Osteoblast (primary cell): ENCODE data around the gene ZPBP2. TPM values are rescaled to one million over a fixed set of nuclear protein-coding genes. Genes with fewer than 3 reads are reported as not detected.

ENCODE experiments used
- DNase-seq: peaks from one replicate; pipeline ENCODE4 v3.0.0; 2011; ENCODE audit warnings: low spot score, mixed read lengths; ENCODE audit not compliant: insufficient read length; ENCODE audit errors: missing footprints
- H2AFZ ChIP-seq: 2 replicates; pipeline ENCODE4 v1.6.0; 2011; ENCODE audit warnings: mild to moderate bottlenecking, low read length
- H3K27ac ChIP-seq: 2 replicates; pipeline ENCODE4 v1.5.1; 2011; ENCODE audit warnings: mild to moderate bottlenecking, low read depth, low read length, moderate library complexity
- H3K27me3 ChIP-seq: 2 replicates; pipeline ENCODE4 v1.6.0; 2012; ENCODE audit warnings: mild to moderate bottlenecking, control low read depth, inconsistent platforms, low read length, moderate library complexity; ENCODE audit not compliant: insufficient read depth
- H3K36me3 ChIP-seq: 2 replicates; pipeline ENCODE4 v1.5.1; 2011; ENCODE audit warnings: mild to moderate bottlenecking, low read length, control low read depth, moderate library complexity; ENCODE audit not compliant: insufficient read depth
- H3K4me1 ChIP-seq: 2 replicates; pipeline ENCODE4 v1.5.1; 2011; ENCODE audit warnings: mild to moderate bottlenecking, low read length, control low read depth, moderate library complexity; ENCODE audit not compliant: insufficient read depth
- H3K4me2 ChIP-seq: 2 replicates; pipeline ENCODE4 v1.6.0; 2011; ENCODE audit warnings: mild to moderate bottlenecking, low read length; ENCODE audit not compliant: insufficient read depth
- H3K4me3 ChIP-seq: fragments of 200-600 bp; sonication (generic); 3 replicates; pipeline ENCODE4 v1.5.1; 2012; ENCODE audit warnings: mild to moderate bottlenecking, low read length, inconsistent platforms; ENCODE audit not compliant: insufficient read depth
- H3K79me2 ChIP-seq: 2 replicates; pipeline ENCODE4 v1.6.0; 2012; ENCODE audit warnings: mild to moderate bottlenecking, low read length, control low read depth, inconsistent platforms; ENCODE audit not compliant: insufficient read depth
- H3K9me3 ChIP-seq: 2 replicates; pipeline ENCODE4 v1.5.1; 2011; ENCODE audit warnings: low read depth, low read length, control low read depth
- H4K20me1 ChIP-seq: 2 replicates; pipeline ENCODE4 v1.6.0; 2012; ENCODE audit warnings: mild to moderate bottlenecking, low read length, control low read depth; ENCODE audit not compliant: insufficient read depth
- CTCF ChIP-seq: IDR thresholded peaks from 2 replicates; pipeline ENCODE4 v1.5.1; 2011; ENCODE audit warnings: mild to moderate bottlenecking, low read depth, low read length, moderate library complexity; ENCODE audit errors: extremely low read depth
- total RNA-seq: library from RNA; depleted of rRNA; stranded (reverse); fragments of >200 nt; gene quantifications from 2 replicates; pipeline ENCODE4 v1.2.3, GENCODE V29; 2012

The ZPBP2 gene
- total RNA-seq, 1 donor = not detected

GRCh38 chr17:39838057-39838456 is 29.9 kb upstream of the ZPBP2 start:
- H3K36me3 ChIP-seq = no peaks in the 10 kb centered on the region
- no peaks in the 10 kb centered on the region for H3K79me2 ChIP-seq
- peaks cover 2% of the 10 kb centered on the region for H3K9me3 ChIP-seq
- H4K20me1 ChIP-seq = no peaks in the 10 kb centered on the region
- H3K4me2 ChIP-seq = no peak overlapping the region
- no peaks in the 10 kb centered on the region for H3K4me1 ChIP-seq
- no peak for TF ChIP-seq CTCF
- H3K4me3 ChIP-seq = no peak overlapping the region
- peaks cover 9% of the 10 kb centered on the region for H3K27me3 ChIP-seq
- no peak overlapping the region for H3K27ac ChIP-seq
- DNase-seq = no peak
- H2AFZ ChIP-seq = no peak overlapping the region

GRCh38 chr17:39838784-39839183 is 29.2 kb upstream of the ZPBP2 start:
- Histone ChIP-seq H2AFZ (no peak overlapping the region), H3K36me3 (no peaks in the 10 kb centered on the region), H3K4me1 (no peaks in the 10 kb centered on the region), H4K20me1 (no peaks in the 10 kb centered on the region), H3K4me3 (no peak overlapping the region), H3K4me2 (no peak overlapping the region), H3K9me3 (peaks cover 2% of the 10 kb centered on the region), H3K27me3 (peaks cover 16% of the 10 kb centered on the region), H3K27ac (no peak overlapping the region), H3K79me2 (no peaks in the 10 kb centered on the region)
- TF ChIP-seq CTCF = no peak
- no peak for DNase-seq

- no peak for DNase-seq
- TF ChIP-seq CTCF = no peak
Measured at GRCh38 chr17:39841134-39841683, 26.8 kb upstream of the ZPBP2 start.

GRCh38 chr17:39845052-39845846 is 22.8 kb upstream of the ZPBP2 start:
- peaks cover 65% of the 10 kb centered on the region for H3K27me3 ChIP-seq
- H3K79me2 ChIP-seq = no peaks in the 10 kb centered on the region
- no peak overlapping the region for H3K27ac ChIP-seq
- DNase-seq = no peak
- H3K9me3 ChIP-seq = no peaks in the 10 kb centered on the region
- H3K4me2 ChIP-seq = no peak overlapping the region
- no peak overlapping the region for H2AFZ ChIP-seq
- H3K4me3 ChIP-seq = no peak overlapping the region
- no peak for TF ChIP-seq CTCF
- H3K36me3 ChIP-seq = no peaks in the 10 kb centered on the region
- H3K4me1 ChIP-seq = no peaks in the 10 kb centered on the region
- no peaks in the 10 kb centered on the region for H4K20me1 ChIP-seq

More at GRCh38 chr17:39841134-39841683, 26.8 kb upstream of the ZPBP2 start:
- no peaks in the 10 kb centered on the region for H3K4me1 ChIP-seq
- H3K36me3 ChIP-seq = no peaks in the 10 kb centered on the region
- H4K20me1 ChIP-seq = no peaks in the 10 kb centered on the region
- no peaks in the 10 kb centered on the region for H3K79me2 ChIP-seq
- no peak overlapping the region for H3K4me3 ChIP-seq
- H3K27ac ChIP-seq = no peak overlapping the region
- no peak overlapping the region for H3K4me2 ChIP-seq
- H3K27me3 ChIP-seq = peaks cover 39% of the 10 kb centered on the region
- no peak overlapping the region for H2AFZ ChIP-seq
- no peaks in the 10 kb centered on the region for H3K9me3 ChIP-seq
